ENCODE measurements around the gene C1QTNF1. TPM values are rescaled to one million over a fixed set of nuclear protein-coding genes. Genes with fewer than 3 reads are reported as not detected.

Gene C1QTNF1
- total RNA-seq, 1 donor, result 13.8 TPM

GRCh38 chr17:79012563-79013134 lies 11.3 kb upstream of the C1QTNF1 start:
- no peaks in the 10 kb centered on the region for H3K36me3 ChIP-seq (ENCODE audit: insufficient read depth, low read length)
- H3K4me1 ChIP-seq (ENCODE audit: insufficient read depth, low read length), result peaks cover 30% of the 10 kb centered on the region
- peaks cover 21% of the 10 kb centered on the region for H3K79me2 ChIP-seq (ENCODE audit: insufficient read depth, low read length)
- no peak for TF ChIP-seq CTCF (IDR thresholded peaks at IDR 0.05; ENCODE audit: extremely low read depth, low read depth, low read length)
- no peak overlapping the region for H3K4me2 ChIP-seq (ENCODE audit: insufficient read depth, low read length)
- no peaks in the 10 kb centered on the region for H3K27me3 ChIP-seq (ENCODE audit: insufficient read depth, low read length)
- H2AFZ ChIP-seq (ENCODE audit: low read length), result no peak overlapping the region
- no peak overlapping the region for H3K27ac ChIP-seq (ENCODE audit: low read depth, low read length)
- H3K4me3 ChIP-seq (ENCODE audit: insufficient read depth, low read length), result no peak overlapping the region
- no peaks in the 10 kb centered on the region for H3K9me3 ChIP-seq (ENCODE audit: low read depth, low read length)
- H4K20me1 ChIP-seq (ENCODE audit: insufficient read depth, low read length), result peaks cover 15% of the 10 kb centered on the region
- no peak for DNase-seq (ENCODE audit: insufficient read length, low spot score, missing footprints)

- no peaks in the 10 kb centered on the region for H3K9me3 ChIP-seq (ENCODE audit: low read depth, low read length)
These were observed 9.7 kb upstream of the C1QTNF1 start for GRCh38 chr17:79014158-79014758.

GRCh38 chr17:79017546-79018369 lies 6.2 kb upstream of the C1QTNF1 start:
- no peaks in the 10 kb centered on the region for H3K9me3 ChIP-seq (ENCODE audit: low read depth, low read length)
- H3K36me3 ChIP-seq (ENCODE audit: insufficient read depth, low read length), result no peaks in the 10 kb centered on the region
- DNase-seq (ENCODE audit: insufficient read length, low spot score, missing footprints), result no peak
- no peak for TF ChIP-seq CTCF (IDR thresholded peaks at IDR 0.05; ENCODE audit: extremely low read depth, low read depth, low read length)
- no peaks in the 10 kb centered on the region for H4K20me1 ChIP-seq (ENCODE audit: insufficient read depth, low read length)
- H3K79me2 ChIP-seq (ENCODE audit: insufficient read depth, low read length), result no peaks in the 10 kb centered on the region
- no peak overlapping the region for H3K27ac ChIP-seq (ENCODE audit: low read depth, low read length)
- H2AFZ ChIP-seq (ENCODE audit: low read length), result no peak overlapping the region
- H3K4me2 ChIP-seq (ENCODE audit: insufficient read depth, low read length), result no peak overlapping the region
- H3K4me1 ChIP-seq (ENCODE audit: insufficient read depth, low read length), result peaks cover 10% of the 10 kb centered on the region
- H3K4me3 ChIP-seq (ENCODE audit: insufficient read depth, low read length), result no peak overlapping the region
- H3K27me3 ChIP-seq (ENCODE audit: insufficient read depth, low read length), result no peaks in the 10 kb centered on the region

More at GRCh38 chr17:79014158-79014758, 9.7 kb upstream of the C1QTNF1 start:
- Histone ChIP-seq H2AFZ (ENCODE audit: low read length) (no peak overlapping the region), H3K4me3 (ENCODE audit: insufficient read depth, low read length) (no peak overlapping the region), H3K4me1 (ENCODE audit: insufficient read depth, low read length) (peaks cover 16% of the 10 kb centered on the region), H3K36me3 (ENCODE audit: insufficient read depth, low read length) (no peaks in the 10 kb centered on the region), H3K4me2 (ENCODE audit: insufficient read depth, low read length) (no peak overlapping the region), H3K27me3 (ENCODE audit: insufficient read depth, low read length) (no peaks in the 10 kb centered on the region), H3K79me2 (ENCODE audit: insufficient read depth, low read length) (peaks cover 5% of the 10 kb centered on the region), H3K27ac (ENCODE audit: low read depth, low read length) (no peak overlapping the region), H4K20me1 (ENCODE audit: insufficient read depth, low read length) (no peaks in the 10 kb centered on the region)
- no peak for DNase-seq (ENCODE audit: insufficient read length, low spot score, missing footprints)
- TF ChIP-seq CTCF (IDR thresholded peaks at IDR 0.05; ENCODE audit: extremely low read depth, low read depth, low read length), result no peak

- no peak overlapping the region for H3K4me2 ChIP-seq (ENCODE audit: insufficient read depth, low read length)
- no peak overlapping the region for H3K27ac ChIP-seq (ENCODE audit: low read depth, low read length)
- peaks cover 5% of the 10 kb centered on the region for H3K27me3 ChIP-seq (ENCODE audit: insufficient read depth, low read length)
- no peaks in the 10 kb centered on the region for H3K9me3 ChIP-seq (ENCODE audit: low read depth, low read length)
- no peak for TF ChIP-seq CTCF (IDR thresholded peaks at IDR 0.05; ENCODE audit: extremely low read depth, low read depth, low read length)
- H4K20me1 ChIP-seq (ENCODE audit: insufficient read depth, low read length), result no peaks in the 10 kb centered on the region
- H3K79me2 ChIP-seq (ENCODE audit: insufficient read depth, low read length), result no peaks in the 10 kb centered on the region
- no peak overlapping the region for H3K4me3 ChIP-seq (ENCODE audit: insufficient read depth, low read length)
- H2AFZ ChIP-seq (ENCODE audit: low read length), result no peak overlapping the region
- H3K4me1 ChIP-seq (ENCODE audit: insufficient read depth, low read length), result peaks cover 10% of the 10 kb centered on the region
- H3K36me3 ChIP-seq (ENCODE audit: insufficient read depth, low read length), result no peaks in the 10 kb centered on the region
- no peak for DNase-seq (ENCODE audit: insufficient read length, low spot score, missing footprints)
These were observed 5.6 kb upstream of the C1QTNF1 start for GRCh38 chr17:79018370-79018695.
